Sigmoid colon (tissue), 7 donors: ENCODE measurements around the gene SEMA3B. TPM values are rescaled to one million over a fixed set of nuclear protein-coding genes. Genes with fewer than 3 reads are reported as not detected.

Source experiments
- DNase-seq: peaks from one replicate; pipeline ENCODE4 v3.0.0-alpha.2; 2019
- H3K27ac ChIP-seq, 4 donors: fragments of 200-600 bp; sonication (generic); one replicate each; pipeline ENCODE4 v1.5.1; 2016 to 2019; ENCODE audit warnings: mild to moderate bottlenecking in 1 of 4
- H3K27me3 ChIP-seq, 3 donors: fragments of 200-600 bp; sonication (generic); one replicate each; pipeline ENCODE4 v1.5.1; 2019; ENCODE audit warnings: mild to moderate bottlenecking in 1 of 3
- H3K36me3 ChIP-seq, 4 donors: fragments of 200-600 bp; sonication (generic); one replicate each; pipeline ENCODE4 v1.5.1; 2016 to 2019
- H3K4me1 ChIP-seq, 4 donors: fragments of 200-600 bp; sonication (generic); one replicate each; pipeline ENCODE4 v1.5.1; 2017 to 2019
- H3K4me3 ChIP-seq, 4 donors: fragments of 200-600 bp; sonication (generic); one replicate each; pipeline ENCODE4 v1.5.1; 2017 to 2019; ENCODE audit warnings: mild to moderate bottlenecking in 2 of 4, moderate library complexity in 1 of 4
- H3K9me3 ChIP-seq, 4 donors: fragments of 200-600 bp in 3 of 4; sonication (generic) in 3 of 4; one replicate each; pipeline versions ENCODE4 v1.5.1 to v1.6.1; 2013 to 2019
- CTCF ChIP-seq, 4 experiments: fragments of 450-650 bp in 3 of 4; fragments of 200-600 bp in 1 of 4; IDR thresholded peaks; one replicate each; pipeline ENCODE4 v1.5.1; 2016 to 2019; ENCODE audit warnings: antibody characterized with exemption in 4 of 4, mild to moderate bottlenecking in 3 of 4, moderate library complexity in 2 of 4
- EP300 ChIP-seq, 4 donors: sonication (generic); formaldehyde crosslinking; IDR thresholded peaks; one replicate each; pipeline ENCODE4 v1.6.1; 2017; ENCODE audit warnings: antibody characterized with exemption in 4 of 4
- POLR2A ChIP-seq, 2 donors: fragments of 450-650 bp; IDR thresholded peaks; one replicate each; pipeline ENCODE4 v1.6.1; 2016; ENCODE audit warnings: antibody characterized with exemption in 2 of 2, mild to moderate bottlenecking in 2 of 2, moderate library complexity in 2 of 2
- POLR2AphosphoS5 ChIP-seq, 4 donors: sonication (generic); formaldehyde crosslinking; IDR thresholded peaks; one replicate each; pipeline ENCODE4 v1.6.1; 2017; ENCODE audit warnings: antibody characterized with exemption in 4 of 4
- WGBS, 2 donors: extraction: QIAGEN DNeasy Blood & Tissue Kit; methylation state at CpG; one replicate each; pipeline ENCODE4 v1.1.7; 2013; 5-methylcytosine and 5-hydroxymethylcytosine counted together
- intact Hi-C: fragments of 100-400 bp; cut with DNase I; formaldehyde crosslinking; loops from one replicate; pipeline ENCODE4 v1.15.1; 2023
- polyA plus RNA-seq, 3 donors: library from polyadenylated mRNA; stranded (reverse); fragments of 200-250 nt; gene quantifications; one replicate each; pipeline ENCODE4 v1.2.3, GENCODE V29; 2013
- total RNA-seq, 4 donors: library from RNA; depleted of rRNA; stranded (reverse); fragments of >200 nt; gene quantifications; one replicate each; pipeline ENCODE4 v1.1.0, GENCODE V29; 2016
- donor health status: healthy with polysubstance abuse.
- donor health status: Bipolar disorder and iron deficiency.
- donor health status: healthy.

The SEMA3B gene
- total and polyA plus RNA-seq, 7 donors = 7.9 to 54.6 (median 24.6) TPM

- no peak for TF ChIP-seq POLR2A (IDR thresholded peaks at IDR 0.05)
- peak; percentile 94 to 99 (median 98) for TF ChIP-seq CTCF (IDR thresholded peaks at IDR 0.05)
- no peak for TF ChIP-seq EP300 (IDR thresholded peaks at IDR 0.05)
- TF ChIP-seq POLR2AphosphoS5 (IDR thresholded peaks at IDR 0.05) = peak in 2 of 4 donors; percentile 34 to 43
- H3K36me3 ChIP-seq = peaks cover 0 to 5% (median 1%) of the 10 kb centered on the region in 4 donors
- H3K4me1 ChIP-seq = peaks cover 0 to 99% (median 89%) of the 10 kb centered on the region in 4 donors
- intact Hi-C loops = loop anchor here (1.0 to 2.0 kb wide), 2 partner anchors 19 to 53 kb away; no protein-coding TSS in a partner anchor
- H3K27me3 ChIP-seq = no peaks in the 10 kb centered on the region
- H3K27ac ChIP-seq = peak overlapping the region; percentile 76 to 91 (median 85)
- WGBS, 2 donors = 0 to 1% methylated on average over 25 of the region's 25 CpGs
- peak overlapping the region; percentile 24 to 52 (median 44) for H3K4me3 ChIP-seq
- H3K9me3 ChIP-seq = no peaks in the 10 kb centered on the region
- DNase-seq = peak; percentile 95
Measured at GRCh38 chr3:50245831-50246516, 23.0 kb upstream of the SEMA3B start.

DNA sequence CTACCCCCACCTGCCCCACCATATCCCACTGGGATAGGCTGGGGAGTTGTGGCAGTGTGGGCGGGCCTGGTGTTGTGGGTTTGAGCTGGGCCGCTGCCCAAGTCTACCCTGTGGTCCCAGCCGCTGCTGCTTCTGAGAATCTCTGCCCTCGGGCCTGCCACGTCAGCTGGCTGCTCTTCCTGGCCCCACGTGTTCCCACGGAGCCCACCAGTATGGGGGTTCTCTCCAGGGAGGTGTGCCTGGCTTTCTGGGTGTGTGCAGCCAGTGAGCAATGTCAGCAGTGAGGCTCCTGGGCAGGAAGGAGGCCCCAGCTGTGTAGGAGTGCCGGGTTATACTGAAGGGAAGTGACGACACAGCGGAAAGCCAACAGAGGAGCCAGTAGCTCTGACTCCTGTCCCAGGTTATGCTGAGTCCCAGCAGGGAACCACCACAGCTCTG lies 22.4 kb upstream of the SEMA3B start:
- Histone ChIP-seq H3K36me3 (peaks cover 0 to 9% (median 4%) of the 10 kb centered on the region in 4 donors), H3K4me3 (peak overlapping the region in 3 of 4 donors; percentile 44 to 52 (median 45)), H3K4me1 (peaks cover 0 to 98% (median 86%) of the 10 kb centered on the region in 4 donors), H3K9me3 (no peaks in the 10 kb centered on the region), H3K27ac (peak overlapping the region; percentile 76 to 91 (median 85)), H3K27me3 (no peaks in the 10 kb centered on the region)
- intact Hi-C loops = loop anchor here (1.0 to 2.0 kb wide), 2 partner anchors 19 to 54 kb away; no protein-coding TSS in a partner anchor
- WGBS, 2 donors = 21 to 34% methylated on average over 10 of the region's 10 CpGs
- TF ChIP-seq POLR2A (IDR thresholded peaks at IDR 0.05) (no peak), CTCF (IDR thresholded peaks at IDR 0.05) (peak in 1 of 4 experiments; percentile 39), POLR2AphosphoS5 (IDR thresholded peaks at IDR 0.05) (peak in 1 of 4 donors; percentile 4), EP300 (IDR thresholded peaks at IDR 0.05) (no peak)
- no peak for DNase-seq

GRCh38 chr3:50248387-50248786 lies 20.6 kb upstream of the SEMA3B start:
- H3K9me3 ChIP-seq = no peaks in the 10 kb centered on the region
- intact Hi-C loops = no loop called here
- H3K36me3 ChIP-seq = peaks cover 4 to 27% (median 18%) of the 10 kb centered on the region in 4 donors
- H3K27ac ChIP-seq = peak overlapping the region; percentile 50 to 91 (median 64)
- no peaks in the 10 kb centered on the region for H3K27me3 ChIP-seq
- TF ChIP-seq EP300 (IDR thresholded peaks at IDR 0.05) (no peak), POLR2AphosphoS5 (IDR thresholded peaks at IDR 0.05) (peak in 1 of 4 donors; percentile 45)
- 4 to 33% methylated on average over 3 of the region's 3 CpGs for WGBS, 2 donors
- H3K4me3 ChIP-seq = no peak overlapping the region
- DNase-seq = no peak
- peaks cover 0 to 84% (median 69%) of the 10 kb centered on the region in 4 donors for H3K4me1 ChIP-seq

- peaks cover 9 to 37% (median 18%) of the 10 kb centered on the region in 4 donors for H3K36me3 ChIP-seq
- no peak overlapping the region for H3K4me3 ChIP-seq
- H3K9me3 ChIP-seq = no peaks in the 10 kb centered on the region
- peak overlapping the region in 3 of 4 donors; percentile 50 to 91 (median 76) for H3K27ac ChIP-seq
- WGBS, 2 donors = 90 to 95% methylated on average over 5 of the region's 5 CpGs
- no peak for DNase-seq
- no peaks in the 10 kb centered on the region for H3K27me3 ChIP-seq
- H3K4me1 ChIP-seq = peaks cover 0 to 76% (median 61%) of the 10 kb centered on the region in 4 donors
- intact Hi-C loops = no loop called here
- no peak for TF ChIP-seq EP300 (IDR thresholded peaks at IDR 0.05)
- TF ChIP-seq POLR2A (IDR thresholded peaks at IDR 0.05) = no peak
- no peak for TF ChIP-seq CTCF (IDR thresholded peaks at IDR 0.05)
- TF ChIP-seq POLR2AphosphoS5 (IDR thresholded peaks at IDR 0.05) = no peak
Measured at GRCh38 chr3:50249457-50249856, 19.5 kb upstream of the SEMA3B start.

- TF ChIP-seq EP300 (IDR thresholded peaks at IDR 0.05) (no peak), CTCF (IDR thresholded peaks at IDR 0.05) (no peak), POLR2A (IDR thresholded peaks at IDR 0.05) (no peak), POLR2AphosphoS5 (IDR thresholded peaks at IDR 0.05) (no peak)
- WGBS, 2 donors = 96% methylated on average over 4 of the region's 4 CpGs
- H3K36me3 ChIP-seq = peaks cover 10 to 48% (median 24%) of the 10 kb centered on the region in 4 donors
- H3K27ac ChIP-seq = peak overlapping the region in 1 of 4 donors; percentile 76
- H3K9me3 ChIP-seq = no peaks in the 10 kb centered on the region
- H3K27me3 ChIP-seq = no peaks in the 10 kb centered on the region
- H3K4me3 ChIP-seq = no peak overlapping the region
- no peak for DNase-seq
- H3K4me1 ChIP-seq = peaks cover 2 to 70% (median 55%) of the 10 kb centered on the region in 4 donors
- intact Hi-C loops = no loop called here
Measured at GRCh38 chr3:50250514-50250913, 18.4 kb upstream of the SEMA3B start.
